GM10266 (cell line): ENCODE measurements around the gene LPCAT2.

ENCODE experiments used
- DNase-seq: peaks from one replicate; pipeline ENCODE4 v3.0.0; 2012; ENCODE audit errors: extremely low spot score
- CTCF ChIP-seq: IDR thresholded peaks from 2 replicates; pipeline ENCODE4 v1.5.1; 2012; ENCODE audit warnings: mild to moderate bottlenecking, low read depth; ENCODE audit not compliant: control insufficient read depth, insufficient read depth; ENCODE audit errors: missing control alignments

The LPCAT2 gene

GRCh38 chr16:55475919-55476318, 33.0 kb upstream of the LPCAT2 start:
- TF ChIP-seq CTCF: no peak
- DNase-seq: no peak

GRCh38 chr16:55476625-55477533, 32.0 kb upstream of the LPCAT2 start:
- DNase-seq: no peak
- TF ChIP-seq CTCF: no peak

- DNase-seq: no peak
- no peak for TF ChIP-seq CTCF
These were observed 31.1 kb upstream of the LPCAT2 start for GRCh38 chr16:55477736-55478135.

- no peak for TF ChIP-seq CTCF
- DNase-seq: no peak
These were observed 29.9 kb upstream of the LPCAT2 start, which contains the start of gene MMP2 for GRCh38 chr16:55478827-55479429. TSS of gene MMP2 (plus strand) at chr16:55479198. CDS start at chr16:55479480, 282 bp downstream.

GRCh38 chr16:55479430-55480140, 29.3 kb upstream of the LPCAT2 start:
- no peak for DNase-seq
- TF ChIP-seq CTCF: no peak

- DNase-seq: no peak
- TF ChIP-seq CTCF: no peak
These were observed 28.6 kb upstream of the LPCAT2 start for GRCh38 chr16:55480228-55480655.

GRCh38 chr16:55481023-55481422, 27.8 kb upstream of the LPCAT2 start:
- TF ChIP-seq CTCF: no peak
- no peak for DNase-seq
